MM.1S (cell line): ENCODE measurements around the gene PGBD5.

Experiments
- CTCF ChIP-seq: fragments of 300-600 bp; sonication (generic); IDR thresholded peaks from 2 replicates; pipeline ENCODE4 v1.5.1; 2016; ENCODE audit warnings: antibody characterized with exemption, low read length, mixed read lengths
- EZH2 ChIP-seq: fragments of 300-600 bp; sonication (generic); optimal IDR thresholded peaks from 2 replicates; pipeline ENCODE3; 2017; ENCODE audit warnings: low read depth, mild to moderate bottlenecking, antibody characterized with exemption, low read length, mixed read lengths
- EZH2phosphoT487 ChIP-seq: fragments of 300-600 bp; sonication (generic); IDR thresholded peaks from 2 replicates; pipeline ENCODE4 v1.6.1; 2018; ENCODE audit warnings: antibody characterized with exemption, low read length

GRCh38 chr1:230427094-230427876, 1.2 kb upstream of the PGBD5 start:
- no peak for TF ChIP-seq EZH2
- no peak for TF ChIP-seq CTCF
- no peak for TF ChIP-seq EZH2phosphoT487
